Measurements from ENCODE around the gene TTC38. TPM values are rescaled to one million over a fixed set of nuclear protein-coding genes. Genes with fewer than 3 reads are reported as not detected.

TTC38 gene
- 16.7 and 17.8 TPM in 2 replicates for total RNA-seq (2022)
- Bru-seq, nascent RNA = percentile 54 among the genes with signal in this experiment
- percentile 58 among the genes with signal in this experiment for BruChase-seq, experiment 1, labeled RNA remaining after a 6-hour chase
- BruChase-seq, experiment 2, labeled RNA remaining after a 2-hour chase = percentile 55 among the genes with signal in this experiment
- long read RNA-seq, transcript TTC38-201 (14 exons, 2,610 nt) = major isoform, 14 of 27 reads
- long read RNA-seq, partial matches to known transcripts = 3 of 27 reads
- long read RNA-seq, other reads (novel, unspliced or antisense) = 10 of 27 reads

DNA sequence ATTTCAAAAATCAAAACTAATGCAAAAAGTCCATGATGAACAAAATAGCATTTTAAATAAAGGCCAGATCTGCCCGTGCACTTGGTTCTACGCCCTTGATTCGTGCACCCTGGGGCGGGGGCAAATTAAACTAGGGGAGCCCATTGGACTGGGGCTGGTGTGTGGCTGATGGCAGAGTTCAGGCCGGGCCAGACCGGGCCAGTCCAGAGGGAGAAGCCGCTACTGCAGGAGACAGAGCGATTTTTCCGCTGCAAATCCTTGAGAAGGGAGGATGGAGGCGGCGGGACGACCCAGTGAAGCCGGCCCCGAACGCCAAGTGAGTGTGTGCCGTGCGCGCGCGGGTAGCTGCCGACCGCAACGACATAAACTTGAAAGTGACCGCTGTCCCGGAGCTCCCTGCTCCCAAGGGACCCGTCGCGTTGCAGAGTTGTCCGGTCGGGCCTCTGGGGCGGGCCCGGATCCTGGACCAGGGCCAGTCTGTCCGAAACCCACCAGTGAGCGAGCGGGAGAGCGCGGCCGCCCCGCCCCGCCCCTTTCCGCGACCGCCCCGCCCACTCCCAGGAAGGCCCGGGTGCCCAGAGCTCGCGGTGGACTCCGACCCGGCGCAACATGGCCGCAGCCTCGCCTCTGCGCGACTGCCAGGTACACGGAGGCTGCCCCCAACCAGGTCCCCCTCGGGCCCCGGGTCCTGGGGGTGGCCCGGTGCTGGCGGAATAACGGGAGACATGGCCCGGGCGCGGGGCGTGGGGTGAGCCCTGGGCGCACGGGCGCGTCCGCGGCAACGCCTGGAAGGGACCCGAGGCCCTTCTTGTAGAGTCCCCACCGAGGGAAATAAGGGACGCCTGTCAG is at the start of gene TTC38:
TSS of gene TTC38 (plus strand) at position 578 of the 849 bp plus-strand sequence. CDS start at position 610, 32 bp downstream.
- Mint-ChIP-seq H3K4me1 (ENCODE audit: insufficient read depth, unreplicated experiment) (peaks cover 14% of the 10 kb centered on the region), H3K27me3 (ENCODE audit: insufficient read depth, unreplicated experiment) (no peaks in the 10 kb centered on the region), H3K4me3 (ENCODE audit: unreplicated experiment) (peak within 1 kb of the TSS; percentile 84), H3K36me3 (ENCODE audit: insufficient read depth, unreplicated experiment) (no peaks in the 10 kb centered on the region), H3K9me3 (ENCODE audit: unreplicated experiment) (no peaks in the 10 kb centered on the region), H3K27ac (ENCODE audit: low read depth, unreplicated experiment) (peak within 1 kb of the TSS; percentile 82)
- peak; percentile 83 for DNase-seq (ENCODE audit: unreplicated experiment)
- TF ChIP-seq, protein P1, sequence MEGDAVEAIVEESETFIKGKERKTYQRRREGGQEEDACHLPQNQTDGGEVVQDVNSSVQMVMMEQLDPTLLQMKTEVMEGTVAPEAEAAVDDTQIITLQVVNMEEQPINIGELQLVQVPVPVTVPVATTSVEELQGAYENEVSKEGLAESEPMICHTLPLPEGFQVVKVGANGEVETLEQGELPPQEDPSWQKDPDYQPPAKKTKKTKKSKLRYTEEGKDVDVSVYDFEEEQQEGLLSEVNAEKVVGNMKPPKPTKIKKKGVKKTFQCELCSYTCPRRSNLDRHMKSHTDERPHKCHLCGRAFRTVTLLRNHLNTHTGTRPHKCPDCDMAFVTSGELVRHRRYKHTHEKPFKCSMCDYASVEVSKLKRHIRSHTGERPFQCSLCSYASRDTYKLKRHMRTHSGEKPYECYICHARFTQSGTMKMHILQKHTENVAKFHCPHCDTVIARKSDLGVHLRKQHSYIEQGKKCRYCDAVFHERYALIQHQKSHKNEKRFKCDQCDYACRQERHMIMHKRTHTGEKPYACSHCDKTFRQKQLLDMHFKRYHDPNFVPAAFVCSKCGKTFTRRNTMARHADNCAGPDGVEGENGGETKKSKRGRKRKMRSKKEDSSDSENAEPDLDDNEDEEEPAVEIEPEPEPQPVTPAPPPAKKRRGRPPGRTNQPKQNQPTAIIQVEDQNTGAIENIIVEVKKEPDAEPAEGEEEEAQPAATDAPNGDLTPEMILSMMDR (IDR thresholded peaks at IDR 0.05; ENCODE audit: unreplicated experiment) = no peak
- intact Hi-C loops (cut with micrococcal nuclease) = loop anchor here (1.0 kb wide), 1 partner anchor 29 kb away; the partner anchor contains the start of gene GTSE1
- ChIA-PET CTCF (interaction anchor here (1.0 to 2.0 kb wide), 3 partner anchors 9 to 146 kb away, joined by 3 to 6 read pairs (median 4); no protein-coding TSS in a partner anchor), POLR2A (interaction anchor here (0.6 to 3.2 kb wide), 20 partner anchors 9 to 1723 kb away, joined by 3 to 29 read pairs (median 3); partner anchors contain the start of genes CDPF1, GTSE1, PPARA and TRMU)
- BruUV-seq (replicated peaks) = no TSS peak

DNA sequence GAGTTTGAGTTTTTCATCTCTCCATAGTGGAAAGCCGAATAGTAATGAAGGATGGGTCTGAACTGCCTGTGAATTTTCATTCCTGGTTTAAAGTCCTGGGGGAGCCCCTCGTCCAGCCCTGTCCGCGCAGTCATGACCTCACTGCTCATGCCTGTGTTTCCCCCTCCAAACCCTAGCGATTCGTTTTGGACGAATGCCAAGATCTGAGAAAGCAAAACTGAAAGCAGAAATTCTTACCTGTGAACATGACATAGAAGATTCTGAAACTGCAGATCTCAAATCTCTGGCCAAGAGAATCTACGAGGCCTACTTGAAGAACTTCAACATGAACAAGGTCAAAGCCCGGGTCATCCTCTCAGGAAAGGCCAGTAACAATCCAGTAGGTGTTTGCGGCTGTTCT is 48.2 kb upstream of the TTC38 start:
- Mint-ChIP-seq H3K27me3 (ENCODE audit: insufficient read depth, unreplicated experiment) (no peaks in the 10 kb centered on the region), H3K4me3 (ENCODE audit: unreplicated experiment) (no peak overlapping the region), H3K36me3 (ENCODE audit: insufficient read depth, unreplicated experiment) (peaks cover 34% of the 10 kb centered on the region), H3K4me1 (ENCODE audit: insufficient read depth, unreplicated experiment) (no peaks in the 10 kb centered on the region), H3K9me3 (ENCODE audit: unreplicated experiment) (no peaks in the 10 kb centered on the region), H3K27ac (ENCODE audit: low read depth, unreplicated experiment) (no peak overlapping the region)
- BruUV-seq (replicated peaks) = no TSS peak
- CTCF ChIA-PET = no interaction called here
- intact Hi-C loops (cut with micrococcal nuclease) = no loop called here
- POLR2A ChIA-PET = no interaction called here
- TF ChIP-seq, protein P1 (IDR thresholded peaks at IDR 0.05; ENCODE audit: unreplicated experiment) = no peak
- DNase-seq (ENCODE audit: unreplicated experiment) = no peak

DNA sequence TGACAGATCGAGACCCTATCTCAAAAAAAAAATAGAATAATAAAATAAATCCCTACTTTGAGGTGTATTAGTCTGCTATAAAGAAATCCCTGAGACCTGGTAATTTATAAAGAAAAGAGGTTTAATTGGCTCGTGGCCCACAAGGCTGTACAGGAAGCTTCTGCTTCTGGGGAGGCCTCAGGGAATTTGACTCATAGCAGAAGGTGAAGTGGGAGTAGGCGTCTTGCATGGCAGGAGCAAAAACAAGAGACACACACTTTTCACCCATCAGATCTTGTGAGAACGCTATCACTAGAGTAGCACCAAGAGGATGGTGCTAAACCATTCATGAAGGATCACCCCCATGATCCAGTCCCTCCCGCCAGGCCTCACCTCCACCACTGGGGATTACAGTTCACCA is 46.9 kb upstream of the TTC38 start:
- Mint-ChIP-seq H3K27ac (ENCODE audit: low read depth, unreplicated experiment) (no peak overlapping the region), H3K9me3 (ENCODE audit: unreplicated experiment) (no peaks in the 10 kb centered on the region), H3K27me3 (ENCODE audit: insufficient read depth, unreplicated experiment) (no peaks in the 10 kb centered on the region), H3K4me3 (ENCODE audit: unreplicated experiment) (no peak overlapping the region), H3K36me3 (ENCODE audit: insufficient read depth, unreplicated experiment) (peaks cover 31% of the 10 kb centered on the region), H3K4me1 (ENCODE audit: insufficient read depth, unreplicated experiment) (no peaks in the 10 kb centered on the region)
- intact Hi-C loops (cut with micrococcal nuclease) = no loop called here
- CTCF ChIA-PET = no interaction called here
- TF ChIP-seq, protein P1 (IDR thresholded peaks at IDR 0.05; ENCODE audit: unreplicated experiment) = no peak
- DNase-seq (ENCODE audit: unreplicated experiment) = no peak
- POLR2A ChIA-PET = interaction anchor here (1.5 kb wide), 1 partner anchor 22 kb away, joined by 7 read pairs; no protein-coding TSS in a partner anchor
- no TSS peak for BruUV-seq (replicated peaks)
